ENCODE measurements around the gene CSMD2.
"Not testable (repeated sequence)": the region's sequence is repeated elsewhere in the genome, so short reads cannot be mapped to it uniquely, and the experiment has no call there.

CSMD2 gene

DNA sequence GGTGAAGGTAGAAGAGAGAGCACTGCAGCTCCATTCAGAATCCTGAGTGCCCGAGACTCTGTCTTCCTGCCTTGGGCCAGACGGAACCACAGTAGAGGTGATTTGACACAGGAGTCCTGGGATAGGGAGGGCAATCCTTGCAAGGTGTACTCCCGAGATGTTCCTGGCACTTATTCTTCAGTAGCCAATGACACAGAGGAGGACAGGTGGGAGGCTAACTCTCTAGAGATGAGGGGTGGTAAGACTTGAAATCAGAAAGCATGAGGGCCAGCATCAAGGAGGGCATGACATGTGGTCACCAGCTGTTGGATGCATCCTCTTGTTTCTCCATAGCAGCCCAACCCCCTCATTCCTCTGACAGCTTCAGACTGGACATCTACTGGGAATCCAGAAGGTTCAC is 56.3 kb downstream of the CSMD2 start:
- H3K27me3 ChIP-seq (ENCODE audit: low read depth) = no peaks in the 10 kb centered on the region
- DNase-seq (ENCODE audit: low spot score in 2 of 2) = no peak
- no peaks in the 10 kb centered on the region for H3K4me1 ChIP-seq
- in situ Hi-C loops (cut with MboI; ENCODE audit: low sequenced_read_pairs) = no loop called here
- no peak overlapping the region for H3K4me3 ChIP-seq
- H3K36me3 ChIP-seq (replicated peaks) = no peaks in the 10 kb centered on the region
- no peaks in the 10 kb centered on the region for H3K9me3 ChIP-seq

DNA sequence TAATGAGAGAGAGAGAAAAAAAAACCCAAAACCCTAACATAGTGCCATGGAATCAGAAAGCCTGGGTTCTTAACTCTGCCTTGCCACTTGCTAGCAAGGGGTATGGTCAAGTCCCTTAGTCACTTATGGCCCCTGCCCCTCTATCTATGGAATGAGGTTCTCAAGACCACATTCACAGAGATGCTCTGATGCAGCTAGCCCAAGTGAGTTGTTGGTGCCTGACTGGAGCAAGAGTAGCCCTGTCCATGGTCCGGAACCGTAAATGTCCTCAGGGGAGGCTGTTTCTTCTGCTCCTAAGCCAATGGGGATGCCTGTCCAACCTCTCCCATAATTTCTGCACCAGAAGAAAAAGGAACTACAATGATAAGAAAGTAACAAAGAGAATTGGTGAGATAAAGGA is 56.8 kb downstream of the CSMD2 start:
- H3K27me3 ChIP-seq (ENCODE audit: low read depth) = no peaks in the 10 kb centered on the region
- no peak overlapping the region for H3K4me3 ChIP-seq
- no peaks in the 10 kb centered on the region for H3K36me3 ChIP-seq (replicated peaks)
- no peaks in the 10 kb centered on the region for H3K4me1 ChIP-seq
- in situ Hi-C loops (cut with MboI; ENCODE audit: low sequenced_read_pairs) = no loop called here
- no peaks in the 10 kb centered on the region for H3K9me3 ChIP-seq
- no peak for DNase-seq (ENCODE audit: low spot score in 2 of 2)

DNA sequence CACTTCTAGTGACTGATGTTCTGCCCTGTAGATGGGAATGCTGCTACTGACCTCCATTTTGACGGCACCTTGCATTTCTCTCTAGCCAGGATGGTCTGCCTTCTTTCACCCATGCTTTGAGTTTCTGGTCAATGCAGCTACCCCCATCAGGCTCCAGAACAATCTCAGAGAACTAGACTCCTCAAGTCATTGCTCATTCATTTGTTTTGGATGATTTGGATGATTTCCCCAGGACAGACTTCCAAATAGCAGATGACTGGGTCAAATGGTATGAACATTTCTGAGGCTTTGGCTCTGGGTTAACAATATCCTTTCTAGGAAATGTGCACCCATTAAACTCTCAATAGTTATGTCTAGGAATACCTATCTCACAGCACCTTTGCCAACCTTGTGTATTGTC is 63.9 kb downstream of the CSMD2 start:
- DNase-seq (ENCODE audit: low spot score in 2 of 2) = no peak
- Histone ChIP-seq H3K36me3 (replicated peaks) (no peaks in the 10 kb centered on the region), H3K27me3 (ENCODE audit: low read depth) (no peaks in the 10 kb centered on the region), H3K4me1 (no peaks in the 10 kb centered on the region), H3K4me3 (no peak overlapping the region), H3K9me3 (no peaks in the 10 kb centered on the region)
- in situ Hi-C loops (cut with MboI; ENCODE audit: low sequenced_read_pairs) = no loop called here

DNA sequence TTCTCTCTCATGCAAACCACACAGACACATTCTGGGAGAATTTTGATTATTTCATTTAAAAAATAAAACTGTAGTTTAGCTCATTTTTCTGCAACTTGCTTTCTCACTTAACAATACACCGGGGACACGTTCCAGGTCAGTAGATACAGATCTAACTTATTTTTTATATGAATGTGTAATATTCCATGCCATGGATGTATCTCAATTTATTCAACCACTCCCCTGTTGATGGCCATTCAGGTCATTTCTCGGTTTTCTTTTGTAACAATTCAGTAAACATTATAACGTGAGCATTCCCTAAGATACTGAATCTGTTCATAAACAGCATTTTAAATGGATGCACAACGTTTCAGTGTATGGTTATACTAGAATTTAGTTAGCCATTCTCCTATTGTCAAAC is 64.7 kb downstream of the CSMD2 start:
- Histone ChIP-seq H3K4me1 (no peaks in the 10 kb centered on the region), H3K36me3 (replicated peaks) (no peaks in the 10 kb centered on the region), H3K4me3 (no peak overlapping the region), H3K27me3 (ENCODE audit: low read depth) (no peaks in the 10 kb centered on the region), H3K9me3 (no peaks in the 10 kb centered on the region)
- in situ Hi-C loops (cut with MboI; ENCODE audit: low sequenced_read_pairs) = no loop called here
- DNase-seq (ENCODE audit: low spot score in 2 of 2) = no peak

DNA sequence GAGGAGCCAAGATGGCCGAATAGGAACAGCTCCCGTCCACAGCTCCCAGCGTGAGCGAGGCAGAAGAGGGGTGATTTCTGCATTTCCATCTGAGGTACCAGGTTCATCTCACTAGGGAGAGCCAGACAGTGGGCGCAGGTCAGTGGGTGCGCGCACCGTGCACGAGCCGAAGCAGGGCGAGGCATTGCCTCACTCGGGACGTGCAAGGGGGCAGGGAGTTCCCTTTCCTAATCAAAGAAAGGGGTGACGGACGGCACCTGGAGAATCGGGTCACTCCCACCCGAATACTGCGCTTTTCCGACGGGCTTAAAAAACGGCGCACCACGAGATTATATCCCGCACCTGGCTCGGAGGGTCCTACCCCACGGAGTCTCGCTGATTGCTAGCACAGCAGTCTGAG is 72.6 kb downstream of the CSMD2 start:
- H3K4me1 ChIP-seq; H3K9me3 ChIP-seq; in situ Hi-C loops (cut with MboI; ENCODE audit: low sequenced_read_pairs); H3K27me3 ChIP-seq (ENCODE audit: low read depth); DNase-seq (ENCODE audit: low spot score in 2 of 2); H3K4me3 ChIP-seq; H3K36me3 ChIP-seq (replicated peaks): not testable (repeated sequence)

DNA sequence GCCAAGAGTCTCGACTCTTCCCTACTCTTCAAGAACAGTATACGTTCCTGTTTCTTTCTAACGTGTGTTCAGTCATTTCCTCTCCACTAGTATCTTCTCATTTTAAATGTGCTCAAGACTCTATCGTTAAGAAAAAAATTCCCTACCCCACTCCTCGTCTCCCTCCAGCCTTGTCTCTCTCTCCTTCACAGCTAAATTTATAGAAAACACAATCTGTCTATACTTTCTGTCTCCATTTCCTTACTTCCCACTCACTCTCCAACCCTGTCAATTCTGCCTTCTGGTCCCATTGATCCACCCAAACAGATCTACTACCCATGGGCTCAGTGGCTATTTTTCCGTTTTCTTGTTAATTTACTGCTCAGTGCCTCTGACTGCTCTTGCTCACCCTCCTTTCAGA is 75.3 kb downstream of the CSMD2 start:
- Histone ChIP-seq H3K27me3 (ENCODE audit: low read depth) (no peaks in the 10 kb centered on the region), H3K4me3 (no peak overlapping the region), H3K36me3 (replicated peaks) (no peaks in the 10 kb centered on the region), H3K9me3 (no peaks in the 10 kb centered on the region), H3K4me1 (no peaks in the 10 kb centered on the region)
- no peak for DNase-seq (ENCODE audit: low spot score in 2 of 2)
- in situ Hi-C loops (cut with MboI; ENCODE audit: low sequenced_read_pairs) = no loop called here

DNA sequence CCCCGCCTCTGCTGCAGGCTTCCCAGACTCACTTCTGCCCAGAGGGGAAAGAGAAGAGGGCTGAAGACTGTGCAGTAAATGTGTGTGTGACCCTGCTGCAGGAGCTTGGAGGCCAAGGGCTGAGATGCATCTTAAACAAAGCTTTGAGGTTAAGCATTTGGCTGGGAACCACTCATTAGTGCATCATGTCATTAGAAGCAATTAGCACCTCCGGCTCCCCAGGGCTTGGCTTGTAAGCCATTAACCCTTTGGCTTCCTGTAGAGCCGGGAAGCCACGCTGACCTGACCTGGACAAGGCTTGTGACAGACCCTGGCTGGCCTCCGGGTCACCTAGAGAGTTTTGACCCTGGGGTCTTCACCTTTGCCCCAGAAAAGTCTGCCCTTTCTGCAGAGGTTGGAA is 77.0 kb downstream of the CSMD2 start:
- no peaks in the 10 kb centered on the region for H3K4me1 ChIP-seq
- in situ Hi-C loops (cut with MboI; ENCODE audit: low sequenced_read_pairs) = no loop called here
- H3K36me3 ChIP-seq (replicated peaks) = no peaks in the 10 kb centered on the region
- H3K4me3 ChIP-seq = no peak overlapping the region
- H3K9me3 ChIP-seq = no peaks in the 10 kb centered on the region
- DNase-seq (ENCODE audit: low spot score in 2 of 2) = no peak
- H3K27me3 ChIP-seq (ENCODE audit: low read depth) = no peaks in the 10 kb centered on the region

DNA sequence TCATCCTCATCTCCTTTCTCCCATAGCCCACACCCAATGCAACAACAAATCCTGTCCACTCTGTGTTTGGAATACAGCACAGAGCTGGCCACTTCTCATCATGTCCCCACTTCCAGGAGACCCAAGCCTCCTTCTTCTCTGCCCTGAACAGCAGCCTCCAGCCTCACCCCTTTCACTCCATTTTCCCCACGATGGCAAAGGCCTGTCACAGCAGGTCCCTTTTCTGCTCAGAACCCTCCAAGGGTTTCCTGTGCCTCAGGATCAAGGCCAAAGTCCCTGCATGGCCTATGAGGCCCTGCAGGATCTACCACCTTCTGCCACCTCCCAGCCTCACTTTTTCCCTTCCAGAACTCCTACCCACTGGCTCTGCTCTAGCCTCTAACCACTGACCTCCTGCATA is 78.5 kb downstream of the CSMD2 start:
- no peak for DNase-seq (ENCODE audit: low spot score in 2 of 2)
- H3K4me1 ChIP-seq = no peaks in the 10 kb centered on the region
- in situ Hi-C loops (cut with MboI; ENCODE audit: low sequenced_read_pairs) = no loop called here
- no peaks in the 10 kb centered on the region for H3K27me3 ChIP-seq (ENCODE audit: low read depth)
- H3K4me3 ChIP-seq = no peak overlapping the region
- no peaks in the 10 kb centered on the region for H3K9me3 ChIP-seq
- H3K36me3 ChIP-seq (replicated peaks) = no peaks in the 10 kb centered on the region

DNA sequence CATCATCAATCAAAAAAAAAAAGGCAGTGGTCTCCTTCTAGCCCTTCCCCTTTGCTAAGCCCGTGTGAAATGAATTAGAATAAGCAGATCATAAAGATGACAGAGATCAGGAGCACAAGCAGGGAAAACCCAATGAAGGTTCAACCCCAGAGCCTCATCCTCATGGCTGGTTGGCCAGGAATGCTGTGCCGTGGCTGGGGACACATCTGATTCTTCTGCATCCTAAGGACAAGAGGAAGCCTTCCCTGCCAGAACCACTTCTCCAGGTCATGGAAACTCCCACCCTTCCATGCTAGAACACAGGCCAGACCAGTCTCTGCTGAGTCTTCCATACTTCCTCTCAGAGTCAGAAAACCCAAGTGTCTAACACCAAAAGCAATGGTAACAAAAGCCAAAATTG is 81.1 kb downstream of the CSMD2 start:
- in situ Hi-C loops (cut with MboI; ENCODE audit: low sequenced_read_pairs) = no loop called here
- H3K4me3 ChIP-seq = no peak overlapping the region
- H3K9me3 ChIP-seq = no peaks in the 10 kb centered on the region
- DNase-seq (ENCODE audit: low spot score in 2 of 2) = no peak
- H3K27me3 ChIP-seq (ENCODE audit: low read depth) = no peaks in the 10 kb centered on the region
- no peaks in the 10 kb centered on the region for H3K36me3 ChIP-seq (replicated peaks)
- H3K4me1 ChIP-seq = no peaks in the 10 kb centered on the region

DNA sequence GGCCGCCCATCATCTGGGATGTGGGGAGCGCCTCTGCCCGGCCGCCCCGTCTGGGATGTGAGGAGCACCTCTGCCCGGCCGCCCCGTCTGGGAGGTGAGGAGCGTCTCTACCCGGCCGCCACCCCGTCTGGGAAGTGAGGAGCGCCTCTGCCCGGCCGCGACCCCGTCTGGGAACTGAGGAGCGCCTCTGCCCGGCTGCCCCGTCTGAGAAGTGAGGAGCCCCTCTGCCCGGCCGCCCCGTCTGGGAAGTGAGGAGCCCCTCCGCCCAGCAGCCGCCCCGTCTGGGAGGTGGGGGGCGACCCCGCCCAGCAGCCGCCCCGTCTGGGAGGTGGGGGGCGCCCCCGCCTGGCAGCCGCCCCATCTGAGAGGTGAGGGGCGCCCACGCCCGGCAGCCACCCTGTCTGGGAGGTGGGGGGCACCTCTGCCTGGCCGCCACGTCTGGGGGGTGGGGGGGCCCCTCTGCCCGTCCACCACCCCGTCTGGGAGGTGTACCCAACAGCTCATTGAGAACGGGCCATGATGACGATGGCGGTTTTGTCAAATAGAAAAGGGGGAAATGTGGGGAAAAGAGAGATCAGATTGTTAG is 82.9 kb downstream of the CSMD2 start:
- H3K36me3 ChIP-seq (replicated peaks); H3K9me3 ChIP-seq; in situ Hi-C loops (cut with MboI; ENCODE audit: low sequenced_read_pairs); H3K27me3 ChIP-seq (ENCODE audit: low read depth); DNase-seq (ENCODE audit: low spot score in 2 of 2); H3K4me3 ChIP-seq; H3K4me1 ChIP-seq: not testable (repeated sequence)

DNA sequence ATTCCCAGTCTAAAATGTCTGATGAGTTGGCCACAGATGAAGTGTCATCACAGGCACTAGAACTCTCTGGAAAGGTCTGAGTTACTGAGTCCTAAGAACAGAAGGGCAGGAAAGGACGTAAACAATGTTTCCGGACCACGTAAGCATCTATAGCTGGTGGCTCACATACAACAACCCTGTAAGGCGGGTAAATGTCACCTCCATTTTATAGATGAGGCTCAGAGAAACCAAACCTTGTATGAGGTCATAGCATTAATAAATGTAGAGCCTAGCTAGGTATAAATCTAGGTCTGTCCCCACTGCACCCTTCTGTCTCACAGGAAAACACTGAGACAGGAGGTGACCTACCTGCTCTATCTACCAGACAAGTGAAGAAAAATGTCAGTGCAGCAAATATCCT is 86.6 kb downstream of the CSMD2 start:
- H3K36me3 ChIP-seq (replicated peaks) = no peaks in the 10 kb centered on the region
- H3K4me1 ChIP-seq = no peaks in the 10 kb centered on the region
- in situ Hi-C loops (cut with MboI; ENCODE audit: low sequenced_read_pairs) = no loop called here
- DNase-seq (ENCODE audit: low spot score in 2 of 2) = no peak
- H3K27me3 ChIP-seq (ENCODE audit: low read depth) = no peaks in the 10 kb centered on the region
- no peaks in the 10 kb centered on the region for H3K9me3 ChIP-seq
- no peak overlapping the region for H3K4me3 ChIP-seq

DNA sequence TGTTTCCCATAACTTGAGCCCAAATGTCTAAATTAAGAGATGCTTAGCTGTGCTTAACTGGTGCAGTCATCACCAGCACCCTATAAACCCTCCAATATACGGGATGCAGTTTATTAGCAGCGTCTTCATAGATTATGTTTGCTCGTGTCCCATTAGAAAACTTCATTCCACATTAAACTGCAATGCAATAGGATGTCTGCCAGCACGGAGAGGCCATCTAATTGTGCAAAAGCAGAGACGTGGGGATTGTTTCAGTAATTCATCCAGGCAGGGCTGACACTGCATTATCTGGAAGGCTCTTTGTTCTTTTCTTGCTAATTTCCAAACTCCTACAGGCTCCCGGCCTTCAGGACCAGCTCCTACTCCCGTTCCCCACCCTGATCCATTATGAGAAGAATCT is 89.5 kb downstream of the CSMD2 start:
- DNase-seq (ENCODE audit: low spot score in 2 of 2) = no peak
- no peaks in the 10 kb centered on the region for H3K36me3 ChIP-seq (replicated peaks)
- H3K4me3 ChIP-seq = no peak overlapping the region
- H3K9me3 ChIP-seq = no peaks in the 10 kb centered on the region
- in situ Hi-C loops (cut with MboI; ENCODE audit: low sequenced_read_pairs) = no loop called here
- no peaks in the 10 kb centered on the region for H3K27me3 ChIP-seq (ENCODE audit: low read depth)
- H3K4me1 ChIP-seq = no peaks in the 10 kb centered on the region

DNA sequence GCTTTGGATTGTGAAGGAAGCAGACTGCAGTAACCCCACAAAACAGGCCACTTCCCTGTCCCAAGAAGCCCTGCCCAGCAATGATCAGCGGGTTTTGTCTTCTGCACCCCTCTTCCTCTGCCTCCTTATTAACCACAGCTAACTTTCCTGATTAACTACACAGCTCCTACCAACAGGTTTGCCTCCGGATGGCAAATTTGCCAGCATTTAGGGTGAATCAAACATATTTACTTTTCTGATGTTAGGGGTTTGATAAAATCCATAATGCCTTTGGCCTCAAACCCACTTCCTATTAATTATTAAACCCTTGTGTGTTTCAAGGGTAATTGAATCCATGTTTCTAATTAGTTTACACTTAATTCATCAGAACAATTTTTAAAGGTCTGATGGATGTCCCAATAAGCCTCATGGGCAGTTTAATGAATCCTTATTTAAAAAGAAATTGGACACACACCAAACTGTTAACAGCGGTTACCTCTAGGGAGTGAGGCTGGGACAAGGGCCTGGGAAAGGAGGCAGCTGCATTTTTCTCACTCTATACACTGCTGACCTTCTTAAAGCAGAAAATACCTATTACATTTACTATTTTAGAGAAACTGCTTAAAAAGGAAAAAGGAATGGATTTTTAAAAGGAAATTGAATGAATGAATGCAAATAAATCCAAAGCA is 91.9 kb downstream of the CSMD2 start:
- Histone ChIP-seq H3K4me1 (no peaks in the 10 kb centered on the region), H3K36me3 (replicated peaks) (no peaks in the 10 kb centered on the region), H3K9me3 (no peaks in the 10 kb centered on the region), H3K27me3 (ENCODE audit: low read depth) (no peaks in the 10 kb centered on the region), H3K4me3 (no peak overlapping the region)
- DNase-seq (ENCODE audit: low spot score in 2 of 2) = no peak
- in situ Hi-C loops (cut with MboI; ENCODE audit: low sequenced_read_pairs) = no loop called here

DNA sequence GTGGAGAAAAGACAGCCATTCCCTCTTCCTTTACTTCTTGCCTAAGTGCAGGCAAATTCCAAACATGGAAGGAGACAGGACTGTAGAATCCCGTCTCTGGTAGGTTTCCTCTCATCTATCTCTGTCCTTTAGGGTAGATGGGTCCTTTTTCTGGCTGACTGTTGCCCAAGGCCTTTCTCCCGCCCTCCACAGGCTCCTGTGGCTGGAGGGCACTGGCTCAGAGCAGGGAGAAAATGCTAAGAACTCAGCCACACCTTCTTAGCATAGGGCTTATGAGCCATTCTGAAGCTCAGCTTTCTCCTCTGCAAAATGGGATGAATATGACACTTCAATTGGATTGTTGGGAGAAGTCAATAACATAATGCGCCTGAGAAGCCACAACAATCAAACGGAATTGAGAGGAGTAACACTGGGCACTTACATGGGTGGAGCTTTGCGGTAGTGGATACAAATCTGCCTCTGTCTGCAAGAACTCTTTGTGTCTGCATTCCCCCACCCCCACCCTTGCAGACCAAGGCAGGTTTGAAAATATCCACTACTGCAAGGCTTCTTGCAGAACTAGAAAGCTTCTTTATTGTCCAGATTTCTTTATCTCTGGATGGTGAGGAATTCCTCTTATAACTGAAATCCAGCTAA is 94.7 kb downstream of the CSMD2 start:
- Histone ChIP-seq H3K36me3 (replicated peaks) (no peaks in the 10 kb centered on the region), H3K4me3 (no peak overlapping the region), H3K9me3 (no peaks in the 10 kb centered on the region), H3K27me3 (ENCODE audit: low read depth) (no peaks in the 10 kb centered on the region), H3K4me1 (no peaks in the 10 kb centered on the region)
- no peak for DNase-seq (ENCODE audit: low spot score in 2 of 2)
- in situ Hi-C loops (cut with MboI; ENCODE audit: low sequenced_read_pairs) = no loop called here
